Heart right ventricle (tissue), 16 donors: ENCODE results near the gene HLF. TPM values are rescaled to one million over a fixed set of nuclear protein-coding genes. Genes with fewer than 3 reads are reported as not detected.

ENCODE experiments used
- ATAC-seq, 8 donors: fragments of 200-7000 bp; cut with Tn5 transposase; one replicate each; pipeline ENCODE4 v1.9.1; 2020; ENCODE audit warnings: mild to moderate bottlenecking in 8 of 8, moderate library complexity in 8 of 8, moderate number of reproducible peaks in 1 of 8
- DNase-seq, 2 donors: peaks; one replicate each; pipeline ENCODE4 v3.0.0-alpha.2; 2020
- H3K27ac ChIP-seq, 10 donors: fragments of 200-600 bp; sonication (generic) in 2 of 10; one replicate each; pipeline versions ENCODE4 v1.5.0 to v1.8.0; 2020 to 2022; ENCODE audit warnings: mild to moderate bottlenecking in 3 of 10
- H3K27me3 ChIP-seq, 7 donors: fragments of 200-600 bp; one replicate each; pipeline ENCODE4 v1.8.0; 2021 to 2022; ENCODE audit warnings: mild to moderate bottlenecking in 2 of 7
- H3K36me3 ChIP-seq, 9 donors: fragments of 200-600 bp; sonication (generic) in 1 of 9; one replicate each; pipeline versions ENCODE4 v1.5.0 to v1.8.0; 2020 to 2022; ENCODE audit warnings: mild to moderate bottlenecking in 2 of 9
- H3K4me1 ChIP-seq, 9 donors: fragments of 200-600 bp; sonication (generic) in 1 of 9; one replicate each; pipeline versions ENCODE4 v1.5.0 to v1.8.0; 2020 to 2022; ENCODE audit warnings: mild to moderate bottlenecking in 4 of 9
- H3K4me3 ChIP-seq, 10 donors: fragments of 200-600 bp; sonication (generic) in 2 of 10; one replicate each; pipeline versions ENCODE4 v1.5.0 to v1.8.0; 2020 to 2022; ENCODE audit warnings: mild to moderate bottlenecking in 7 of 10, moderate library complexity in 2 of 10
- H3K9me3 ChIP-seq, 11 donors: fragments of 200-600 bp in 10 of 11; sonication (generic) in 2 of 11; one replicate each; pipeline versions ENCODE4 v1.5.0 to v1.8.0; 2013 to 2022; ENCODE audit warnings: mild to moderate bottlenecking in 2 of 11, control low read depth in 1 of 11, moderate library complexity in 1 of 11
- WGBS, 2 donors: extraction: QIAGEN DNeasy Blood & Tissue Kit; methylation state at CpG; one replicate each; pipeline ENCODE4 v1.1.7; 2013; ENCODE audit warnings: inconsistent platforms in 1 of 2; 5-methylcytosine and 5-hydroxymethylcytosine counted together
- intact Hi-C, 10 donors: fragments of 100-400 bp; cut with DNase I; formaldehyde crosslinking; loops; one replicate each; pipeline versions ENCODE4 v1.11.1 to v1.14.2; 2022
- polyA plus RNA-seq, 2 donors: library from polyadenylated mRNA; stranded (reverse); fragments of 200-250 nt; gene quantifications; one replicate each; pipeline ENCODE4 v1.2.3, GENCODE V29; 2013
- total RNA-seq, 10 donors: library from RNA; stranded (reverse); fragmentation: NEBNext Ultra II Directional in 3 of 10; extraction: Animal tissue kit (Norgen Biotek cat#: 25700) in 3 of 10; gene quantifications; one replicate each; pipeline versions ENCODE4 v1.2.1 to v1.2.4, GENCODE V29; 2021 to 2023
- TF ChIP-seq, protein P1 (sequence below), 9 donors: fragments of 200-600 bp; sonication (generic) in 2 of 9; IDR thresholded peaks; one replicate each; pipeline versions ENCODE4 v1.5.0 to v1.8.0; 2021 to 2022; ENCODE audit warnings: antibody characterized with exemption in 9 of 9, mild to moderate bottlenecking in 5 of 9, moderate library complexity in 1 of 9
- donor health status: Arrhythmogenic right ventricular cardiomyopathy.
- donor health status: ischemic (EF 13 %, LVEDD 7.1; RV severe dilation, severe dysfunction).
- donor health status: healthy with polysubstance abuse.
- donor health status: DM: no; HTN: yes; CAD: no.
- donor health status: DM: no; HTN: no; CAD: no.
- donor health status: ischemic (EF 25% LVEDD 6.9; RV normal size, moderate dysfunction).
- donor health status: ischemic (EF 25% LVEDD 5.7; RV mildly dilated, moderate dysfunction).
- donor health status: healthy.
- donor health status: DM: yes; HTN: yes; CAD: no.
- donor health status: Ischemic cardiomyopathy.
- donor health status: ischemic (EF 35%, LVEDD 5.7; RV mildly dilated, moderate dysfunction).
- donor health status: nonischemic (EF 11% LVEDD 7.7; RV severe dilation, severe dysfunction).
- donor health status: DM: yes; HTN: yes; CAD: no.
- donor health status: PGD.
- donor health status: ischemic (EF 29% LVEDD 5.4; RV normal size, mild dysfunction).
- donor health status: nonischemic (EF 23%, LVEDD 6.1; RV moderate dilation, normal function).

HLF gene
- total and polyA plus RNA-seq, 12 donors, result 4.1 to 42.5 (median 30.1) TPM

DNA sequence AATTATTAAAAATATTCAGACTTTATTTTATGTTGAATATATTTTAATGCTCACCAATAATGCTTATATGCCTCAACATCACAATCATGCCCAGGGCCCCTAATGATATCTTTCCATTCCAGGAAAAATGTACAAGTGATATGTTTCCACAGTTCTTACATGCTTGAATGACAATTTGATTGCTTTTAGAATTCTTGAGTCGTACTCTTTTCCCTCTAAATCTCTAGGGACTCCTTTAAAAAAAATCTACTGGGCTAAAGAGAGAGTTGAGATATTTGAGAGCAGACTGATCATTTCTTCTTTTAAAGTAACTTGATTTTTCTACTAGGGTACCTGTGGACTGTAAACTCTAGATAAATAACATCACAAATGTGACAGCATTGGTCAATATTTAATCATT lies 18.2 kb upstream of the HLF start:
- peaks cover 0 to 5% (median 0%) of the 10 kb centered on the region in 7 donors for H3K27me3 ChIP-seq
- DNase-seq, result no peak
- TF ChIP-seq, protein P1, sequence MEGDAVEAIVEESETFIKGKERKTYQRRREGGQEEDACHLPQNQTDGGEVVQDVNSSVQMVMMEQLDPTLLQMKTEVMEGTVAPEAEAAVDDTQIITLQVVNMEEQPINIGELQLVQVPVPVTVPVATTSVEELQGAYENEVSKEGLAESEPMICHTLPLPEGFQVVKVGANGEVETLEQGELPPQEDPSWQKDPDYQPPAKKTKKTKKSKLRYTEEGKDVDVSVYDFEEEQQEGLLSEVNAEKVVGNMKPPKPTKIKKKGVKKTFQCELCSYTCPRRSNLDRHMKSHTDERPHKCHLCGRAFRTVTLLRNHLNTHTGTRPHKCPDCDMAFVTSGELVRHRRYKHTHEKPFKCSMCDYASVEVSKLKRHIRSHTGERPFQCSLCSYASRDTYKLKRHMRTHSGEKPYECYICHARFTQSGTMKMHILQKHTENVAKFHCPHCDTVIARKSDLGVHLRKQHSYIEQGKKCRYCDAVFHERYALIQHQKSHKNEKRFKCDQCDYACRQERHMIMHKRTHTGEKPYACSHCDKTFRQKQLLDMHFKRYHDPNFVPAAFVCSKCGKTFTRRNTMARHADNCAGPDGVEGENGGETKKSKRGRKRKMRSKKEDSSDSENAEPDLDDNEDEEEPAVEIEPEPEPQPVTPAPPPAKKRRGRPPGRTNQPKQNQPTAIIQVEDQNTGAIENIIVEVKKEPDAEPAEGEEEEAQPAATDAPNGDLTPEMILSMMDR (IDR thresholded peaks at IDR 0.05), result no peak
- H3K27ac ChIP-seq, result no peak overlapping the region
- no peaks in the 10 kb centered on the region for H3K36me3 ChIP-seq
- intact Hi-C loops, result no loop called here
- 45 to 49% methylated on average over 1 of the region's 1 CpG for WGBS, 2 donors
- H3K4me1 ChIP-seq, result no peaks in the 10 kb centered on the region
- ATAC-seq, result no peak
- peaks cover 0 to 3% (median 0%) of the 10 kb centered on the region in 11 donors for H3K9me3 ChIP-seq
- no peak overlapping the region for H3K4me3 ChIP-seq

DNA sequence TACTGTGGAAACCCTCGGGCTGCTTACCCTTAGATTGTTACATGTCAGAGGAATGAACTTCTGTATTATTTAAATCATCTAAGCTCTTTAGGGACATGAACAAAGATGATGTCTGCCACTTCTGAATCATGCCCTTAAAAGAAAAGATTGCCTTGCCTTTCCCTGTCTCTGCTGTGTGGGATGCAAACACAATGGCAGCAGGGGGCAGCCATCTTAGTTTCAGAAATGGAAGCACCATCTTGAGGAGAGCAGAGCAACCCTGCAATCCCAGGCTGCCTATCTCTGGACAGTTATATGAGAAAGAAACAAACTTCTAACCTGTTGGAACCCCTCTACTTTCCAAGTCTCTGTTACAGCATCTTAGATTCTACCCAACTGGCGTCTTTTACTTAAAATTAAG lies 16.7 kb upstream of the HLF start:
- H3K36me3 ChIP-seq, result no peaks in the 10 kb centered on the region
- 80 to 85% methylated on average over 2 of the region's 2 CpGs for WGBS, 2 donors
- intact Hi-C loops, result no loop called here

DNA sequence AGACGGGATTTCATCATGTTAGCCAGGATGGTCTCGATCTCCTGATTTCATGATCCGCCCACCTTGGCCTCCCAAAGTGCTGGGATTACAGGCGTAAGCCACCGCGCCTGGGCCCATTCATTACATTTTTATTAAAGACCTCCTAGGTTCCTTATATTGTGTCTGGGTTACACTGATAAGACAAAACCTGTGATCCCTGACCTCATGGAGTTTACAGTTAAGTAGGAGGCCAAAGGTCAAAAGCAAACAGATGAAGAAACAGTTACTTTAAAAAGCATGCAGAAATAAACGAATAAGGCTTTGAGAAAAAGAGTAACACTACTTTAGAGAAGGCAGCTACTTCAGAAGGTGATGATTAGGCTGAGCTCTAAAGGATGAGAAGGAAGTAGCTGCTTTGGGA lies 14.9 kb upstream of the HLF start:
- Histone ChIP-seq H3K4me3 (no peak overlapping the region), H3K27me3 (peaks cover 0 to 5% (median 0%) of the 10 kb centered on the region in 7 donors), H3K36me3 (no peaks in the 10 kb centered on the region), H3K9me3 (peaks cover 0 to 3% (median 0%) of the 10 kb centered on the region in 11 donors), H3K4me1 (no peaks in the 10 kb centered on the region), H3K27ac (no peak overlapping the region)
- no peak for ATAC-seq
- DNase-seq, result no peak
- WGBS, 2 donors, result 89 to 91% methylated on average over 7 of the region's 7 CpGs
- intact Hi-C loops, result loop anchor here in 1 of 10 donors (10.0 kb wide), 1 partner anchor 95 kb away; no protein-coding TSS in a partner anchor
- TF ChIP-seq, protein P1 (IDR thresholded peaks at IDR 0.05), result no peak

More for the DNA sequence above, 16.7 kb upstream of the HLF start:
- no peak for ATAC-seq
- Histone ChIP-seq H3K27me3 (peaks cover 0 to 5% (median 0%) of the 10 kb centered on the region in 7 donors), H3K4me1 (no peaks in the 10 kb centered on the region), H3K27ac (no peak overlapping the region), H3K9me3 (peaks cover 0 to 3% (median 0%) of the 10 kb centered on the region in 11 donors), H3K4me3 (no peak overlapping the region)
- no peak for DNase-seq
- TF ChIP-seq, protein P1 (IDR thresholded peaks at IDR 0.05), result no peak

DNA sequence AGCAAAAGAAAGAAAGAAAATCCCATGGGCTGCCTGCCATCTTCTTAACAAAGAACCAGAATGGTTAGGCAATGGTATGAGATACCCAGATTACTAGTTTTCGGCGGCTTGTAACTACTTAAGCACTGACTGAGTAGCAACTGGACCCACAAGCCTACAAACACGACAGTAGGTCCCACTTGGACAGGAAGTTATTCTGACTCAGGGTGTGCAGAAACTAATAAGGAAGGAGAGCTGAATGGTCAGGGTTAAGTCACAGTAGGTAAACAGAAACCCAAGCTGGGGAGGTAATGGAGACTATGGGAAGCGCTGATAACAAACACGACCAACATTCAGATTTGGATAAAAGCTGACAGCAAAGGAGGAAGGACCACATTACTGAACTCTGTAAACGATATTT lies 10.4 kb upstream of the HLF start:
- no peaks in the 10 kb centered on the region for H3K9me3 ChIP-seq
- 67 to 78% methylated on average over 6 of the region's 6 CpGs for WGBS, 2 donors
- intact Hi-C loops, result loop anchor here in 1 of 10 donors (10.0 kb wide), 1 partner anchor 90 kb away; no protein-coding TSS in a partner anchor
- DNase-seq (no peak), ATAC-seq (no peak)
- TF ChIP-seq, protein P1 (IDR thresholded peaks at IDR 0.05), result no peak
- peaks cover 0 to 6% (median 3%) of the 10 kb centered on the region in 7 donors for H3K27me3 ChIP-seq
- H3K4me3 ChIP-seq, result no peak overlapping the region
- H3K36me3 ChIP-seq, result no peaks in the 10 kb centered on the region
- H3K27ac ChIP-seq, result no peak overlapping the region
- no peaks in the 10 kb centered on the region for H3K4me1 ChIP-seq
